ENCODE data around the gene SHC3. TPM values are rescaled to one million over a fixed set of nuclear protein-coding genes. Genes with fewer than 3 reads are reported as not detected.

The SHC3 gene
- total RNA-seq, 4 donors from 2014 or later: 0.38 to 9.3 (median 4.4) TPM

DNA sequence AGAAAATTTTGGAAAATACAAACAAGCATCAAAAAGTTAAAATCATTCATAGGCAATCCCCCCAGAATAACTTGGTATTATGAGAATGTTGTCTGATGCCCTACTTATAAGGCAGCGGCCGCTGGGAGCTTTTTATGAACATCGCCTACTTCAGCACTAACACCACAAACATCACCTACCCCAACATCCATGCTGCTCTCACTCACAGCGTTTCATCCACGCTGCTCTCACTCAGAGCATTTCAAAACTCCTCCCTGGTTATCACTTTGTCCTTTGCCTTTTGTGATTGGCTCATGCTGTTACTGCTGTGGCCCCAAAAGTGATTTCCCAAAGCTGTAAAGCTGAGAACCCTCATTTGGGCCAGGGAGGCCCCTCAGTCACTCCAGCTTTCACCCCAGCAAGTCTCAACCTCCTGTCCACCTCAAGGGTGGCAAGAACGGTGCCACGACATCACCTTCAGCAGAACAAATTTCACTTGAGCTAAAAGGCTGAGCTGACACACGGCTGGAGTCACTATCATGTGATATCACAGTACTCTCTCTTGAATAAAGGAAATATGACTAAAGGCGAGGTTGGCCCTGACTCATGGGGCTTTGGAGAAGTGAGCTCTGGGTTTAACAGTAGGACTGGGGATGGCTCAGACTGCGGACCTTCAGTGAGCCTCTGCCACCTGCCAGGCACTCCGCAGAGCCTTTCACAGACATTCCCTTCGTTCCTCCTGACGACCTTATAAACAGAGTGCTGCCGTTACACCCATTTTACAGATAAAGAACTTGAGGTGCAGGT, 25.2 kb downstream of the SHC3 start:
- WGBS, 2 donors: 61 to 64% methylated on average over 9 of the region's 14 CpGs
- intact Hi-C loops (cut with DNase I): no loop called here
- Histone ChIP-seq H3K4me1 (peaks cover 0 to 16% (median 12%) of the 10 kb centered on the region in 3 donors), H3K27ac (no peak overlapping the region), H3K4me3 (no peak overlapping the region), H3K27me3 (no peaks in the 10 kb centered on the region), H3K36me3 (no peaks in the 10 kb centered on the region), H3K9me3 (no peaks in the 10 kb centered on the region)
- no peak for TF ChIP-seq POLR2A (IDR thresholded peaks at IDR 0.05)
- TF ChIP-seq CTCF (IDR thresholded peaks at IDR 0.05): no peak
- no peak for DNase-seq

DNA sequence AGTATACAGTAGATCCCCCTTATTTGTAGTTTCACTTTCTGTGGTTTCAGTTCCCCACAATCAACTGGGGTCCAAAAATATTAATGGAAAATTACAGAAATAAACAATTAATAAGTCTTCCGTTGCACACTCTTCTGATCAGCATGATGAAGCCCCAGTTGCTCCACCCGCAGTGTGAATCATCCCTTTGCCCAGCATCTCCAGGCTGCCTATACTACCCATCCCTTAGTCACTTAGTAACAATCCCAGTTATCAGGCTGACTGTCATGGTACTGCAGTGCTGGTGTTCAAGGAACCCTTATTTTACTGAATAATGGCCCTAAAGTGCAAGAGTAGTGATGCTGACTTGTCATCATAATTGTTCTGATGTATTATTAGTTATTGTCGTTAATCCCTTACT, 28.9 kb downstream of the SHC3 start:
- intact Hi-C loops (cut with DNase I): no loop called here
- H3K27ac ChIP-seq: no peak overlapping the region
- H3K27me3 ChIP-seq: no peaks in the 10 kb centered on the region
- DNase-seq: no peak
- TF ChIP-seq CTCF (IDR thresholded peaks at IDR 0.05): no peak
- no peak for TF ChIP-seq POLR2A (IDR thresholded peaks at IDR 0.05)
- no peaks in the 10 kb centered on the region for H3K9me3 ChIP-seq
- H3K36me3 ChIP-seq: no peaks in the 10 kb centered on the region
- peaks cover 0 to 13% (median 7%) of the 10 kb centered on the region in 3 donors for H3K4me1 ChIP-seq
- 66 to 68% methylated on average over 3 of the region's 3 CpGs for WGBS, 2 donors
- no peak overlapping the region for H3K4me3 ChIP-seq

GRCh38 chr9:89145097-89145496, 33.5 kb downstream of the SHC3 start:
- no peak for TF ChIP-seq CTCF (IDR thresholded peaks at IDR 0.05)
- TF ChIP-seq POLR2A (IDR thresholded peaks at IDR 0.05): no peak

DNA sequence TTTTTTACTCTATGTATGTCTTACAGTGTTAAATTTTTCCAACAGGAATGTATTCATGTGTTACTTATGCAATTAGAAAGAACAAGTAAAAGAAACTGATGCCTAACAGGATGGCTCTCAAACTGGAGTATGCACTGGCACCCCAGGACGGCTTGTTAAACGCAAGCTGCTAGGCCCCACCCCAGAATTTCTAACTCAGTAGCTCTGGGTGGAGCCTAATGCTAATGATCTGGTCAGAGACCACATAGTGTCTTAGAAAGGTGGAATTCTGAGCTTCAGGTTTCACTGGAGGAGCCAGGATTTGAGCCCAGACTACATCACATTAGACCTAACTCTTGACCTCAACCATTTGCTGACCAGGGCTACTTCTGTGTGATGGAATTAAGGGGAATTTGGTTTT, 34.4 kb downstream of the SHC3 start:
- Histone ChIP-seq H3K27me3 (no peaks in the 10 kb centered on the region), H3K9me3 (no peaks in the 10 kb centered on the region), H3K4me3 (no peak overlapping the region), H3K4me1 (peaks cover 0 to 4% (median 0%) of the 10 kb centered on the region in 3 donors), H3K36me3 (no peaks in the 10 kb centered on the region), H3K27ac (no peak overlapping the region)
- DNase-seq: no peak
- WGBS, 2 donors: 79 to 81% methylated on average over 2 of the region's 2 CpGs
- intact Hi-C loops (cut with DNase I): no loop called here
- TF ChIP-seq CTCF (IDR thresholded peaks at IDR 0.05) (no peak), POLR2A (IDR thresholded peaks at IDR 0.05) (no peak)

More at GRCh38 chr9:89145097-89145496, 33.5 kb downstream of the SHC3 start:
- no peaks in the 10 kb centered on the region for H3K4me1 ChIP-seq
- H3K27me3 ChIP-seq: no peaks in the 10 kb centered on the region
- H3K4me3 ChIP-seq: no peak overlapping the region
- no peaks in the 10 kb centered on the region for H3K36me3 ChIP-seq
- intact Hi-C loops (cut with DNase I): no loop called here
- no peak for DNase-seq
- no peaks in the 10 kb centered on the region for H3K9me3 ChIP-seq
- H3K27ac ChIP-seq: no peak overlapping the region
- 76 to 86% methylated on average over 3 of the region's 3 CpGs for WGBS, 2 donors

DNA sequence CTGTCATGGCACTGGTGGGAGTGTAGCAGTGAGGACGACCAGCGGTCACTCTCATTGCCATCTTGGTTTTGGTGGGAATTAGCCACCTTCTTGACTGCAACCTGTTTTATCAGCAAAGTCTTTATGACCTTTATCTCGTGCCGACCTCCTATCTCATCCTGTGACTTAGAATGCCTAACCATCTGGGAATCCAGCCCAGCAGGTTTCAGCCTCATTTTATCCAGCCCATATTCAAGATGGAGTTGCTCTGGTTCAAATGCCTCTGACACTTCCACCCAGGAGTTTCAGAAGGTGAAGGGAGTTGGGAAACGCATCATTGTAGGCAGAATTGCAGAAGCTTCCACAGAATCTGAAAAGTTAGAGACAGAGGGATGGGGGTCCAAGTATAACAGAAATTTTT, 35.4 kb downstream of the SHC3 start:
- DNase-seq: no peak
- Histone ChIP-seq H3K27me3 (no peaks in the 10 kb centered on the region), H3K4me1 (peaks cover 4 to 11% (median 8%) of the 10 kb centered on the region in 3 donors), H3K9me3 (no peaks in the 10 kb centered on the region), H3K4me3 (no peak overlapping the region), H3K27ac (no peak overlapping the region), H3K36me3 (no peaks in the 10 kb centered on the region)
- WGBS, 2 donors: 85% methylated on average over 5 of the region's 5 CpGs
- intact Hi-C loops (cut with DNase I): no loop called here
- TF ChIP-seq POLR2A (IDR thresholded peaks at IDR 0.05): no peak
- TF ChIP-seq CTCF (IDR thresholded peaks at IDR 0.05): no peak

Data from esophagus squamous epithelium (tissue), 5 donors.